Measurements from ENCODE around the gene ITLN2.
A peak's percentile ranks its signal among the peaks of the same experiment; 100 is the strongest.
"Not testable (repeated sequence)": the region's sequence is repeated elsewhere in the genome, so short reads cannot be mapped to it uniquely, and the experiment has no call there.

The ITLN2 gene

DNA sequence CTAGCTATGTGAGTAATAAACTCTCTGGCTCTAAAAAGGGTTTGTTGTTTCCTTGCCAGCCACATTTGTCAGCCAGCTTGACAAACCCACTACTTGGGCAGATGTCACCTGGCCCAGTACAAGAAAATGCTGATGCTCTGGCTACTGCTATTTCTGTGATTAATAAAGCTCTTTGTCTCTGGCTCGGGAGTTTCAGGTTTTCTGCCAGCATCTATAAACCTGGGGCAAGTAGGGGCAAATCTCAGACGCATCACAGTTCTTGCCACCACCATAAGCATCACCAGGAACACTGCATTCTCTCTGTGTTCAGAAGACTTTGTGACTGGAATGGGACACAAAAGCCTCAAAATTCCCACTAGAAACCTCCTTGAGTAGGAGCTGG is 2.5 kb downstream of the ITLN2 start:
- H3K36me3 ChIP-seq (ENCODE audit: control insufficient read depth, insufficient read depth, low read length) = no peaks in the 10 kb centered on the region
- H3K4me3 ChIP-seq (ENCODE audit: low read depth, low read length) = no peak overlapping the region
- H3K27ac ChIP-seq (ENCODE audit: low read depth, low read length) = no peak overlapping the region
- H3K9me3 ChIP-seq (ENCODE audit: control insufficient read depth, insufficient read depth, low read depth, low read length) = no peaks in the 10 kb centered on the region
- H3K4me1 ChIP-seq (ENCODE audit: control insufficient read depth, insufficient read depth, low read length) = peaks cover 53% of the 10 kb centered on the region
- H3K9ac ChIP-seq (ENCODE audit: low read length) = no peak overlapping the region
- no peaks in the 10 kb centered on the region for H3K27me3 ChIP-seq (ENCODE audit: control insufficient read depth, insufficient read depth, low read length)

DNA sequence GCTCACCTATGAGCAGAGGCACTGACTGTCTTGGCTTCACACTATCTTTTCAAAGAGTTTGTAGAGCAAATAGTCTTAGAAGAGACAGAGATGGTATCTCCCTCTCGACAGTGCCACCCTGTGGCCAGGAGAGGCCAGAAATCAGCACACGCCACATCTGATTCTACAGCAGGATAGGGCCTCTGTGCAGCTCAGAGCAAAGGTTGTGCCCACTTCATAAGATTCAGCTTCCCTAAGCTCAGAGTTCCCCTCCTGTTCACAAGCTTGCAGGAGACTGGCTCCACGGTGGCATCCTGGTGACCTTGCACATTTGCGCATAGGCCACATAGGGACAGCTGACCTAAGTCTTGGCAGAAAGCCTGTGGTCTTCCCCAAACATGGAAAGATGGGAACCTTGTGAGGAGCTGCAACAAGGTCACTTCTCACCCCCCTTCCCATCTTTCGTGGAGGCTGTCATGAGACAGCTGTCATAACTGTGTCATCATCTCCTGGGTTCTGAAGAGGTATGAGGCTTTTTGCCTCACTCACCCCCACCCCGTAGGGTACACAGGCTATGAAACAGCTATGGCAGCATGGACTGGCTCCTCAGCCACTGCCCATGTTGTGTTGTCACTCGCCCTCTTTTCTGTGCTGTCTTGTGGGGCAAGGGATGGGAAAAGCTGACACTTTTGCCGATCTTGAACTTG is 3.0 kb downstream of the ITLN2 start:
- no peaks in the 10 kb centered on the region for H3K9me3 ChIP-seq (ENCODE audit: control insufficient read depth, insufficient read depth, low read depth, low read length)
- H3K4me3 ChIP-seq (ENCODE audit: low read depth, low read length) = no peak overlapping the region
- no peak overlapping the region for H3K27ac ChIP-seq (ENCODE audit: low read depth, low read length)
- H3K27me3 ChIP-seq (ENCODE audit: control insufficient read depth, insufficient read depth, low read length) = no peaks in the 10 kb centered on the region
- peaks cover 53% of the 10 kb centered on the region for H3K4me1 ChIP-seq (ENCODE audit: control insufficient read depth, insufficient read depth, low read length)
- H3K9ac ChIP-seq (ENCODE audit: low read length) = no peak overlapping the region
- no peaks in the 10 kb centered on the region for H3K36me3 ChIP-seq (ENCODE audit: control insufficient read depth, insufficient read depth, low read length)

DNA sequence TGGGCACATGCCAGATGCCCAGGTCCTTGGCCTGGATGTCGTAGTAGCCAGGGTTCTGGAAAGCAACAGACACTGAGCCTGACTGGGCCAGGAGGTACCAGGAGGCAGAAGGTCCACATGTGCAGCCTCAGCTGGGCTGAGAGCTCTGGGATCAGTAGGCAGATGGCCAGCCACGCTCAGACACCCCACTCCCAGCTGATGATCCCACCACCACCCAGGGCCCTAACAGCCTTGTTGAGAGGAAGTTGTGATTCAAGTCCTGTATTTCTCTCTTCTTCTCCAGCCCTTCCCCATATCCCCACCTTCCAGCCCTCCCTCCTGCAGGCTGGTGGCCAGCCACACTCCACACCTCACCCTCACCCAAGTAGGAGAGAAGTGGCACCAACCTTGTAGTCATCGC is 4.0 kb downstream of the ITLN2 start:
- Histone ChIP-seq H3K36me3 (ENCODE audit: control insufficient read depth, insufficient read depth, low read length) (no peaks in the 10 kb centered on the region), H3K27ac (ENCODE audit: low read depth, low read length) (no peak overlapping the region; the same call in 1 of the 2 replicates), H3K4me3 (ENCODE audit: low read depth, low read length) (no peak overlapping the region), H3K9ac (ENCODE audit: low read length) (peak overlapping the region; percentile 25), H3K9me3 (ENCODE audit: control insufficient read depth, insufficient read depth, low read depth, low read length) (no peaks in the 10 kb centered on the region), H3K4me1 (ENCODE audit: control insufficient read depth, insufficient read depth, low read length) (peaks cover 53% of the 10 kb centered on the region), H3K27me3 (ENCODE audit: control insufficient read depth, insufficient read depth, low read length) (no peaks in the 10 kb centered on the region)

DNA sequence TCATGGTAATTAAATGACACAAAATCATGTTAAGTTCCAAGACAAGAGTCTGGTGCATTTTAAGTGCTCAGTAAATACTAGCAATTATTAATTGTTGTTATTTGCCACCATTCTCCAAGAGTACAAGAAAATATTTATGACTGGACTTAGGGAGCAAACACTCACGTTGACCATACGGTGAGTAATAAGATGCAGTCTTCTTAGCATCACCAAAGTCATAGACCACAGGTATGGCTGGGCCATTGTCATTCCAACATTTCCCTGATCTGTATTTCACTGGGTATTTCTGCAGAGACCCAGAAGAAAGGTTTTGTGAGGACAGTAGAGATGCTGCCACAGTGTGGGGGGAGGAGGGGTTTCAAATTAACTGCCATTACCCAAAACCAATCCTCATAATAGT is 4.7 kb downstream of the ITLN2 start:
- Histone ChIP-seq H3K27ac (ENCODE audit: low read depth, low read length) (peak overlapping the region; percentile 13; the same call in 1 of the 2 replicates), H3K36me3 (ENCODE audit: control insufficient read depth, insufficient read depth, low read length) (0 out of 2 replicates have a peak, but pooled peaks cover 2% of the 10 kb centered on the region), H3K9ac (ENCODE audit: low read length) (peak overlapping the region; percentile 8), H3K4me3 (ENCODE audit: low read depth, low read length) (no peak overlapping the region; the same call in 1 of the 2 replicates), H3K27me3 (ENCODE audit: control insufficient read depth, insufficient read depth, low read length) (no peaks in the 10 kb centered on the region), H3K4me1 (ENCODE audit: control insufficient read depth, insufficient read depth, low read length) (peaks cover 56% of the 10 kb centered on the region), H3K9me3 (ENCODE audit: control insufficient read depth, insufficient read depth, low read depth, low read length) (no peaks in the 10 kb centered on the region)

DNA sequence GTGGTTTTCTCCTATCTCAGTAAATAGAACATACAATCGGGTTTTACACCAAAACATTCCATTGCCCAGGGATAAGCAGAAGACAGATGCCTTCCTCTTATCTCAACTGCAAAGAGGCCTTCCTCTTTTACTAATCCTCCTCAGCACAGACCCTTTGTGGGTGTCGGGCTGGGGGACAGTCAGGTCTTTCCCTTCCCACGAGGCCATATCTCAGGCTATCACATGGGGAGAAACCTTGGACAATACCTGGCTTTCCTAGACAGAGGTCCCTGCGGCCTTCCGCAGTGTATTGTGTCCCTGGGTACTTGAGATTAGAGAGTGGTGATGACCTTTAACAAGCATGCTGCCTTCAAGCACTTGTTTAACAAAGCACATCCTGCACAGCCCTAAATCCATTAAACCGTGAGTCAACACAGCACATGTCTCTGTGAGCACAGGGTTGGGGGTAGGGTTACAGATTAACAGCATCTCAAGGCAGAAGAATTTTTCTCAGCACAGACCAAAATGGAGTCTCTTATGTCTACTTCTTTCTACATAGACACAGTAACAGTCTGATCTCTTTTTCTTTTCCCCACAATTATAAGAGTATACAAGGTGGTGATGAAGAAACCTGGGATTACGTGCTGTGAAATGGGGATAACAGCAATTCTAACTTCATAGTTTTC is 5.3 kb downstream of the ITLN2 start:
- H3K9me3 ChIP-seq (ENCODE audit: control insufficient read depth, insufficient read depth, low read depth, low read length); H3K27me3 ChIP-seq (ENCODE audit: control insufficient read depth, insufficient read depth, low read length); H3K36me3 ChIP-seq (ENCODE audit: control insufficient read depth, insufficient read depth, low read length); H3K4me3 ChIP-seq (ENCODE audit: low read depth, low read length): not testable (repeated sequence)
- peak overlapping the region; percentile 8 for H3K9ac ChIP-seq (ENCODE audit: low read length)
- peak overlapping the region; percentile 13; the same call in 1 of the 2 replicates for H3K27ac ChIP-seq (ENCODE audit: low read depth, low read length)
- H3K4me1 ChIP-seq (ENCODE audit: control insufficient read depth, insufficient read depth, low read length) = peaks cover 50% of the 10 kb centered on the region

DNA sequence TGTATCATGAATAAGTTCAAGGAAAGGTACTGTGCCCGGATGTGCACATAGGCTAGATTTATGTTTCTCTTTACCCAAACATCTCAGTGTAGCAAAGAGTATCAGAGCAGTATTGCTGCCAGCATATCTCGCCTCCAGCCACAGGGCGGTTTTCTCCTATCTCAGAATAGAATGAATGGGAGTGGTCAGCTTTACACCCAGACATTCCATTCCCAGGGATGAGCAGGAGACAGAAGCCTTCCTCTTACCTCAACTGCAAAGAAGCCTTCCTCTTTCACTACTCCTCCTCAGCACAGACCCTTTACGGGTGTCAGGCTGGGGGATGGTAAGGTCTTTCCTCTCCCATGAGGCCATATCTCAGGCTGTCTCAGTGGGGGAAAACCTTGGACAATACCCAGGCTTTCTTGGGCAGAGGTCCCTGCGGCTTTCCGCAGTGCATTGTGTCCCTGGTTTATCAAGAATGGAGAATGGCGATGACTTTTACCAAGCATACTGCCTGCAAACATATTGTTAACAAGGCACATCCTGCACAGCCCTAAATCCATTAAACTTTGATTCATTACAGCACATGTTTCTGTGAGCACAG is 7.3 kb downstream of the ITLN2 start:
- H3K27ac ChIP-seq (ENCODE audit: low read depth, low read length); H3K27me3 ChIP-seq (ENCODE audit: control insufficient read depth, insufficient read depth, low read length); H3K36me3 ChIP-seq (ENCODE audit: control insufficient read depth, insufficient read depth, low read length); H3K4me3 ChIP-seq (ENCODE audit: low read depth, low read length); H3K9ac ChIP-seq (ENCODE audit: low read length); H3K9me3 ChIP-seq (ENCODE audit: control insufficient read depth, insufficient read depth, low read depth, low read length): not testable (repeated sequence)
- H3K4me1 ChIP-seq (ENCODE audit: control insufficient read depth, insufficient read depth, low read length) = peaks cover 46% of the 10 kb centered on the region; the same call in 1 of the 2 replicates

DNA sequence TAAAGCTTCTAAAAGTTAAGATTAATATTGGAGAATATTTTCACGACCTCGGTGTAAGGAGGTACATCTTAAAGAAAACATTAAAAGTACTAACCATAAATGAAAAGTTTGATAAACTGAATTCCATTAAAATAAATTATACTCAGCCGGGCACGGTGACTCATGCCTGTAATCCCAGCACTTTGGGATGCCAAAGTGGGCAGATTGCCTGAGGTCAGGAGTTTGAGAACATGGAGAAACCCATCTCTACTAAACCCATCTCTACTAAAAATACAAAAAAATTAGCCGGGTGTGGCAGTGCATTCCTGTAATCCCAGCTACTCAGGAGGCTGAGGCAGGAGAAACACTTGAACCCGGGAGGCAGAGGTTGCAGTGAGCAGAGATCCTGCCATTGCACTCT is 8.7 kb downstream of the ITLN2 start:
- H3K9me3 ChIP-seq (ENCODE audit: control insufficient read depth, insufficient read depth, low read depth, low read length); H3K27ac ChIP-seq (ENCODE audit: low read depth, low read length): not testable (repeated sequence)
- H3K4me1 ChIP-seq (ENCODE audit: control insufficient read depth, insufficient read depth, low read length) = peaks cover 38% of the 10 kb centered on the region; the same call in 1 of the 2 replicates

DNA sequence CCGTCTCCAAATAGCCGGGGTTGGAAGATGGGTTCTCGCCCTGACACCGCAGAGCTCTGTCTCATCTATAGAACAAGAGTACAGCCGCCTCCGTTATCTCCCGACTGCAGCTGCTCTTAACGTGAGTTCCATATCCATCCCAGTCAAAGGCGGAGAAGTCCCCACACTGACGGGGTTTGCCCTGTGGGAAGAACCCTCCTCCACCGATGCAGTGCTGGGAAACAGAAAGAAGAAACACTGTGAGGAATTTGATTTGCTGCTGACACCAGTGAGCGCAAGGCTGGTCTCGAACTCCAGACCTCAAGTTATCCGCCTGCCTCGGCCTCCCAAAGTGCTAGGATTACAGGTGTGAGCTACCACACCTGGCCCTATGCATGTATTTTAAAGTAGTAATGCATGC is 9.5 kb downstream of the ITLN2 start:
- Histone ChIP-seq H3K27ac (ENCODE audit: low read depth, low read length) (no peak overlapping the region), H3K9ac (ENCODE audit: low read length) (no peak overlapping the region), H3K9me3 (ENCODE audit: control insufficient read depth, insufficient read depth, low read depth, low read length) (peaks cover 8% of the 10 kb centered on the region), H3K4me1 (ENCODE audit: control insufficient read depth, insufficient read depth, low read length) (peaks cover 36% of the 10 kb centered on the region; the same call in 1 of the 2 replicates), H3K4me3 (ENCODE audit: low read depth, low read length) (no peak overlapping the region), H3K36me3 (ENCODE audit: control insufficient read depth, insufficient read depth, low read length) (0 out of 2 replicates have a peak, but pooled peaks cover 2% of the 10 kb centered on the region), H3K27me3 (ENCODE audit: control insufficient read depth, insufficient read depth, low read length) (no peaks in the 10 kb centered on the region)

More for the DNA sequence above, 8.7 kb downstream of the ITLN2 start:
- not testable (repeated sequence) for H3K27me3 ChIP-seq (ENCODE audit: control insufficient read depth, insufficient read depth, low read length); H3K4me3 ChIP-seq (ENCODE audit: low read depth, low read length); H3K9ac ChIP-seq (ENCODE audit: low read length); H3K36me3 ChIP-seq (ENCODE audit: control insufficient read depth, insufficient read depth, low read length)

DNA sequence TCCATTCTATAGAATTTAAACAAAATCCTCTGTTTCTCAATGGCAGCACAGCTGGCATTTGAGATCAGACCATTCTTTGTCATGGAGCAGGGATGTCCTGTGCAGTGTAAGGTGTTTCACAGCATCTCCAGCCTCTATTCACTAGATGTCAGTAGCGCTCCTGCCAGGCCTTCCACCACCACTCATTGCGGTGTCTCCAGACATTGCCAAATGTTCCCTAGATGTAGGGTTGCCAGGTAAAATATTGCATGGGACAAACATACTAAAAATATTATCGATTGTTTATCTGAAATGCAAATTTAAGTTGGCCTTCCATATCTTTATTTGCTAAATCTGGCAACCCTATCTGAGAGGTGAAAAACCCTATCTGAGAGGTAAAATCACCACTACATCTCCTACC is 11.7 kb downstream of the ITLN2 start:
- peaks cover 8% of the 10 kb centered on the region for H3K9me3 ChIP-seq (ENCODE audit: control insufficient read depth, insufficient read depth, low read depth, low read length)
- H3K4me3 ChIP-seq (ENCODE audit: low read depth, low read length) = no peak overlapping the region
- no peaks in the 10 kb centered on the region for H3K27me3 ChIP-seq (ENCODE audit: control insufficient read depth, insufficient read depth, low read length)
- H3K9ac ChIP-seq (ENCODE audit: low read length) = no peak overlapping the region
- peaks cover 15% of the 10 kb centered on the region; the same call in 1 of the 2 replicates for H3K4me1 ChIP-seq (ENCODE audit: control insufficient read depth, insufficient read depth, low read length)
- 0 out of 2 replicates have a peak, but pooled peaks cover 2% of the 10 kb centered on the region for H3K36me3 ChIP-seq (ENCODE audit: control insufficient read depth, insufficient read depth, low read length)
- H3K27ac ChIP-seq (ENCODE audit: low read depth, low read length) = no peak overlapping the region

DNA sequence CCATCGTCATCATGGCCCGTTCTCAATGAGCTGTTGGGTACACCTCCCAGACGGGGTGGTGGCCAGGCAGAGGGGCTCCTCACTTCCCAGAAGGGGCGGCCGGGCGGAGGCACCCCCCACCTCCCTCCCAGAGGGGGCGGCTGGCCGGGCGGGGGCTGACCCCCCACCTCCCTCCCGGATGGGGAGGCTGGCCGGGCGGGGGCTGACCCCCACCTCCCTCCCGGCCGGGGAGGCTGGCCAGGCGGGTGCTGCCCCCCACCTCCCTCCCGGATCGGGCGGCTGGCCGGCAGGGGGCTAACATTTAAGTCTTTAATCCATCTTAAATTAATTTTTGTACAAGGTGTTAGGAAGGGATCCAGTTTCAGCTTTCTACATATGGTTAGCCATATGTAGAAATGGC is 17.9 kb downstream of the ITLN2 start:
- H3K9ac ChIP-seq (ENCODE audit: low read length); H3K4me1 ChIP-seq (ENCODE audit: control insufficient read depth, insufficient read depth, low read length); H3K27ac ChIP-seq (ENCODE audit: low read depth, low read length); H3K27me3 ChIP-seq (ENCODE audit: control insufficient read depth, insufficient read depth, low read length); H3K4me3 ChIP-seq (ENCODE audit: low read depth, low read length); H3K36me3 ChIP-seq (ENCODE audit: control insufficient read depth, insufficient read depth, low read length): not testable (repeated sequence)
- H3K9me3 ChIP-seq (ENCODE audit: control insufficient read depth, insufficient read depth, low read depth, low read length) = peaks cover 20% of the 10 kb centered on the region
